GM18507 (cell line): ENCODE measurements around the gene RBMS3.
"Not testable (repeated sequence)": the region's sequence is repeated elsewhere in the genome, so short reads cannot be mapped to it uniquely, and the experiment has no call there.

Experiments
- DNase-seq: peaks from one replicate; pipeline ENCODE4 v3.0.0; 2011; ENCODE audit warnings: low read depth; ENCODE audit not compliant: insufficient read length; ENCODE audit errors: extremely low spot score
- FAIRE-seq: peaks from 2 replicates; lab custom pipeline; 2011; peaks lifted over from hg19 to GRCh38; lab: Jason Lieb, UNC

Gene RBMS3

GRCh38 chr3:30041481-30041880 is 760.6 kb downstream of the RBMS3 start:
- not testable (repeated sequence) for DNase-seq

GRCh38 chr3:30042274-30042859 is 761.5 kb downstream of the RBMS3 start:
- peak; percentile 1 for DNase-seq
- no peak for FAIRE-seq

More at GRCh38 chr3:30041481-30041880, 760.6 kb downstream of the RBMS3 start:
- FAIRE-seq, result not testable (repeated sequence)

GRCh38 chr3:30042916-30043555 is 762.2 kb downstream of the RBMS3 start:
- DNase-seq, result no peak
- no peak for FAIRE-seq

GRCh38 chr3:30044515-30044914 is 763.6 kb downstream of the RBMS3 start:
- no peak for DNase-seq
- FAIRE-seq, result no peak

- no peak for FAIRE-seq
- no peak for DNase-seq
Measured at GRCh38 chr3:30048431-30048830, 767.6 kb downstream of the RBMS3 start.

GRCh38 chr3:30050116-30050515 is 769.2 kb downstream of the RBMS3 start:
- DNase-seq, FAIRE-seq: not testable (repeated sequence)

- FAIRE-seq (no peak), DNase-seq (no peak)
Measured at GRCh38 chr3:30059240-30059639, 778.4 kb downstream of the RBMS3 start.
